Stimulated activated CD8-positive, alpha-beta memory T cell treated with anti-CD3 and anti-CD28 coated beads, Interleukin-12 subunit alpha, Interleukin-12 subunit beta, amount 100 ng/mL, for 24 hours (primary cell): ENCODE data around the gene DTNB.
"Not testable (repeated sequence)": the region's sequence is repeated elsewhere in the genome, so short reads cannot be mapped to it uniquely, and the experiment has no call there.

ENCODE experiments used
- DNase-seq: peaks from one replicate; pipeline ENCODE4 v3.0.0-alpha.2; 2020; ENCODE audit errors: extremely low read depth

Gene DTNB

GRCh38 chr2:25544445-25544844 is 128.9 kb downstream of the DTNB start:
- DNase-seq = no peak

GRCh38 chr2:25543939-25544338 is 129.4 kb downstream of the DTNB start:
- no peak for DNase-seq

GRCh38 chr2:25541378-25541777 is 132.0 kb downstream of the DTNB start:
- no peak for DNase-seq

GRCh38 chr2:25539136-25539535 is 134.2 kb downstream of the DTNB start:
- DNase-seq = no peak

- no peak for DNase-seq
Measured at GRCh38 chr2:25537526-25537925, 135.9 kb downstream of the DTNB start.

GRCh38 chr2:25535411-25536289 is 137.7 kb downstream of the DTNB start:
- not testable (repeated sequence) for DNase-seq

- not testable (repeated sequence) for DNase-seq
Measured at GRCh38 chr2:25534937-25535336, 138.4 kb downstream of the DTNB start.

GRCh38 chr2:25534455-25534854 is 138.9 kb downstream of the DTNB start:
- DNase-seq = no peak

- DNase-seq = not testable (repeated sequence)
Measured at GRCh38 chr2:25533771-25534170, 139.6 kb downstream of the DTNB start.

- DNase-seq = no peak
Measured at GRCh38 chr2:25532521-25532920, 140.9 kb downstream of the DTNB start.

GRCh38 chr2:25529034-25529433 is 144.3 kb downstream of the DTNB start:
- DNase-seq = no peak

- no peak for DNase-seq
Measured at GRCh38 chr2:25528173-25528572, 145.2 kb downstream of the DTNB start.

GRCh38 chr2:25524507-25524906 is 148.9 kb downstream of the DTNB start:
- DNase-seq = no peak

GRCh38 chr2:25523060-25523459 is 150.3 kb downstream of the DTNB start:
- no peak for DNase-seq

- DNase-seq = no peak
Measured at GRCh38 chr2:25521665-25522387, 151.6 kb downstream of the DTNB start.

GRCh38 chr2:25521126-25521525 is 152.3 kb downstream of the DTNB start:
- DNase-seq = no peak

GRCh38 chr2:25517701-25518100 is 155.7 kb downstream of the DTNB start:
- DNase-seq = no peak

GRCh38 chr2:25514043-25514637 is 159.2 kb downstream of the DTNB start:
- DNase-seq = no peak

- no peak for DNase-seq
Measured at GRCh38 chr2:25512707-25513106, 160.7 kb downstream of the DTNB start.

- DNase-seq = no peak
Measured at GRCh38 chr2:25506226-25506625, 167.2 kb downstream of the DTNB start.

GRCh38 chr2:25505622-25506021 is 167.8 kb downstream of the DTNB start:
- no peak for DNase-seq

- no peak for DNase-seq
Measured at GRCh38 chr2:25505182-25505581, 168.2 kb downstream of the DTNB start.

GRCh38 chr2:25504266-25504665 is 169.1 kb downstream of the DTNB start:
- no peak for DNase-seq
